Endodermal cell (in vitro differentiated cells): Measurements from ENCODE around the gene HMGCL. TPM values are rescaled to one million over a fixed set of nuclear protein-coding genes. Genes with fewer than 3 reads are reported as not detected.

Source experiments
- DNase-seq: peaks from one replicate; pipeline ENCODE4 v3.0.0-alpha.2; 2017
- H3K27ac ChIP-seq: 2 replicates; pipeline ENCODE4 v1.5.1; 2013; ENCODE audit warnings: mild to moderate bottlenecking, low read depth, low read length, moderate library complexity
- H3K27me3 ChIP-seq: 2 replicates; pipeline ENCODE4 v1.6.1; 2013; ENCODE audit warnings: mild to moderate bottlenecking, low read length, moderate library complexity; ENCODE audit not compliant: insufficient read depth, control insufficient read depth, poor library complexity, severe bottlenecking
- H3K36me3 ChIP-seq: 2 replicates; pipeline ENCODE4 v1.7.0; 2013; ENCODE audit warnings: mild to moderate bottlenecking, low read length, moderate library complexity; ENCODE audit not compliant: control insufficient read depth, insufficient read depth
- H3K4me1 ChIP-seq: one replicate; pipeline ENCODE4 v1.7.0; 2013; ENCODE audit warnings: low read length; ENCODE audit not compliant: control insufficient read depth, insufficient read depth
- H3K4me3 ChIP-seq: 2 replicates; pipeline ENCODE4 v1.5.1; 2013; ENCODE audit warnings: mild to moderate bottlenecking, low read length, moderate library complexity
- H3K9ac ChIP-seq: 2 replicates; pipeline ENCODE4 v1.6.1; 2013; ENCODE audit warnings: mild to moderate bottlenecking, low read length, moderate library complexity; ENCODE audit not compliant: poor library complexity, severe bottlenecking; ENCODE audit errors: extremely low read depth
- H3K9me3 ChIP-seq: 2 replicates; pipeline ENCODE4 v1.6.1; 2013; ENCODE audit warnings: mild to moderate bottlenecking, low read length, moderate library complexity; ENCODE audit not compliant: control insufficient read depth
- H3K27ac Mint-ChIP-seq: 2 replicates; pipeline ENCODE4 v1.8.0; 2020; ENCODE audit warnings: mixed read lengths
- H3K27me3 Mint-ChIP-seq: 2 replicates; pipeline ENCODE4 v1.8.0; 2021; ENCODE audit warnings: mild to moderate bottlenecking, mixed read lengths; ENCODE audit not compliant: insufficient read depth
- H3K36me3 Mint-ChIP-seq: 2 replicates; pipeline ENCODE4 v1.8.0; 2020; ENCODE audit warnings: low read depth, mixed read lengths
- H3K4me1 Mint-ChIP-seq: 2 replicates; pipeline ENCODE4 v1.8.0; 2020; ENCODE audit warnings: mixed read lengths
- H3K4me3 Mint-ChIP-seq: 2 replicates; pipeline ENCODE4 v1.8.0; 2020; ENCODE audit warnings: mild to moderate bottlenecking, moderate library complexity, mixed read lengths
- H3K9me3 Mint-ChIP-seq: 2 replicates; pipeline ENCODE4 v1.8.0; 2020; ENCODE audit warnings: mild to moderate bottlenecking, mixed read lengths
- CTCF ChIP-seq: fragments of 200-600 bp; sonication (generic); conservative IDR thresholded peaks from 2 replicates; pipeline ENCODE4 v1.5.0; 2021; ENCODE audit warnings: antibody characterized with exemption, mild to moderate bottlenecking
- WGBS, 2 experiments: methylation state at CpG; one replicate each; pipeline versions ENCODE4 v1.1.5 to v1.1.7; 2013; ENCODE audit warnings: missing lambda C conversion rate in 2 of 2, mixed read lengths in 1 of 2; ENCODE audit not compliant: insufficient coverage in 1 of 2, insufficient read length in 1 of 2; 5-methylcytosine and 5-hydroxymethylcytosine counted together
- total RNA-seq, 2 donors: library from RNA; stranded (reverse); fragmentation: NEBNext Ultra II Directional in 1 of 2; extraction: Animal tissue kit (Norgen Biotek cat#: 25700) in 1 of 2; gene quantifications; 2 replicates in 1 of 2; 3 replicates in 1 of 2; pipeline ENCODE4 v1.2.1, GENCODE V29; 2021

The HMGCL gene
- total RNA-seq, 2 donors from 2014 or later: 24.0 to 41.7 TPM

DNA sequence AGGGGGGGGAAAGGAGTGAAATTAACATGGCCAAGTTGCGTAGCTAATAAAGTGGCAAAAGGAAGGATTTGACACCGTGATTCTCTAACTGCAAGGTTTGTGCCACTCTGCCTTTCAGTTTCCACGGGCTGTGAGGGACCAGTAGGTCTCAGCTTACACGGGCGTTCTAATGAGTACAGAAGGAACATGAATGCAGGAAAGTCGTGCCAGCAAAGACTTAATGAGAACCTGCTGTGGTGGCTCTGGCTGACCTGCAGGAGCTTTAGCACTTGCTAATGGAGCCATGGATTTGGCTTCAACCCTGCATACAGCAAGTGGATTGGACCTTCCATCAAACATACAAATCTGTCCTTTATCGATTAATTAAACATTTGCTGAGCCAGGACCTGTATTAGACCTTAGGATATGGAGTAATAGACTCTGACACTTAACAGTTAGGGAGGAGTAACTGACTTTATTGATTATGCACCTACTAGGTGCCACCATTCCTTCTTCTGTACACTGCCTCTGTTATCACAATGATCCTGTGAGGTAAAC is 62.1 kb downstream of the HMGCL start:
- WGBS, 2 experiments: 90 to 93% methylated on average over 5 to 7 of the region's 7 CpGs
- H3K27me3 ChIP-seq: no peaks in the 10 kb centered on the region

GRCh38 chr1:23759277-23759676 is 66.0 kb downstream of the HMGCL start:
- H3K27ac Mint-ChIP-seq: no peak overlapping the region
- Histone ChIP-seq H3K36me3 (peaks cover 82% of the 10 kb centered on the region), H3K9me3 (no peaks in the 10 kb centered on the region)

More for the DNA sequence above, 62.1 kb downstream of the HMGCL start:
- H3K4me1 Mint-ChIP-seq: no peaks in the 10 kb centered on the region
- no peak overlapping the region for H3K4me3 ChIP-seq
- no peak for TF ChIP-seq CTCF
- H3K36me3 ChIP-seq: peaks cover 58% of the 10 kb centered on the region
- peaks cover 56% of the 10 kb centered on the region for H3K36me3 Mint-ChIP-seq
- no peak overlapping the region for H3K27ac ChIP-seq
- H3K9me3 Mint-ChIP-seq: no peaks in the 10 kb centered on the region
- no peak overlapping the region for H3K9ac ChIP-seq
- no peaks in the 10 kb centered on the region for H3K9me3 ChIP-seq
- peak overlapping the region; percentile 29 for H3K27ac Mint-ChIP-seq
- no peaks in the 10 kb centered on the region for H3K4me1 ChIP-seq
- H3K4me3 Mint-ChIP-seq: no peak overlapping the region
- DNase-seq: no peak
- H3K27me3 Mint-ChIP-seq: no peaks in the 10 kb centered on the region

DNA sequence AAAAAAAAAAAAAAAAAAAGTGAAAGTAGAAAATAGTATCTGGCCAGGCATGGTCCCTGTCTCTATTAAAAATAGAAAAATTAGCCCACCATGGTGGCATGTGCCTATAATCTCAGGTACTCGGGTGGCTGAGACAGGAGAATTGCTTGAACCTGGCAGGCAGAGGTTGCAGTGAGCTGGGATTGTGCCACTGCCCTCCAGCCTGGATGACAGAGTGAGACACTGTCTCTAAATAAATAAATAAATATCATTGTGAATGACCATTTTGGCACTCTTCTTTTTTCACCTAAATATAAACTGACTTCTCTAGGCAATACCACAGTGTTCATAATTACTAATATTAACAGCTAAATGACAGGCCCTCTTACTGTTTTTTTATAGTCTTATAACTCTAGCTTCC is 67.4 kb downstream of the HMGCL start:
- no peak overlapping the region for H3K9ac ChIP-seq
- no peaks in the 10 kb centered on the region for H3K9me3 ChIP-seq
- no peak for DNase-seq
- Mint-ChIP-seq H3K36me3 (peaks cover 83% of the 10 kb centered on the region), H3K4me3 (no peak overlapping the region), H3K27me3 (no peaks in the 10 kb centered on the region), H3K9me3 (no peaks in the 10 kb centered on the region), H3K4me1 (no peaks in the 10 kb centered on the region), H3K27ac (no peak overlapping the region)
- WGBS, 2 experiments: 83 to 95% methylated on average over 1 of the region's 1 CpG
- no peak overlapping the region for H3K4me3 ChIP-seq
- no peak overlapping the region for H3K27ac ChIP-seq
- TF ChIP-seq CTCF: no peak
- no peaks in the 10 kb centered on the region for H3K27me3 ChIP-seq
- no peaks in the 10 kb centered on the region for H3K4me1 ChIP-seq
- H3K36me3 ChIP-seq: peaks cover 86% of the 10 kb centered on the region

More at GRCh38 chr1:23759277-23759676, 66.0 kb downstream of the HMGCL start:
- no peaks in the 10 kb centered on the region for H3K27me3 ChIP-seq
- H3K9ac ChIP-seq: no peak overlapping the region
- TF ChIP-seq CTCF: no peak
- no peak overlapping the region for H3K27ac ChIP-seq
- no peak overlapping the region for H3K4me3 ChIP-seq
- Mint-ChIP-seq H3K27me3 (no peaks in the 10 kb centered on the region), H3K4me3 (no peak overlapping the region), H3K9me3 (no peaks in the 10 kb centered on the region), H3K4me1 (no peaks in the 10 kb centered on the region), H3K36me3 (peaks cover 78% of the 10 kb centered on the region)
- whole genome bisulfite sequencing, 2 experiments: 87 to 90% methylated on average over 2 to 4 of the region's 4 CpGs
- DNase-seq: no peak
- H3K4me1 ChIP-seq: no peaks in the 10 kb centered on the region
